Measurements from ENCODE around the gene SLC28A3.
A peak's percentile ranks its signal among the peaks of the same experiment; 100 is the strongest.
"Not testable (repeated sequence)": the region's sequence is repeated elsewhere in the genome, so short reads cannot be mapped to it uniquely, and the experiment has no call there.

The SLC28A3 gene

GRCh38 chr9:84368601-84369000 is 28.0 kb upstream of the SLC28A3 start:
- no peak overlapping the region for H3K4me3 ChIP-seq (replicated peaks in 1 of 2; ENCODE audit: low read depth in 2 of 2, low read length in 2 of 2)

GRCh38 chr9:84367726-84368125 is 27.2 kb upstream of the SLC28A3 start:
- not testable (repeated sequence) for H3K4me3 ChIP-seq (replicated peaks in 1 of 2; ENCODE audit: low read depth in 2 of 2, low read length in 2 of 2)
- peak; percentile 21 to 92 for DNase-seq (ENCODE audit: low read depth in 2 of 2)

More at GRCh38 chr9:84368601-84369000, 28.0 kb upstream of the SLC28A3 start:
- no peak for DNase-seq (ENCODE audit: low read depth in 2 of 2)
- no peak for TF ChIP-seq CTCF (IDR thresholded peaks at IDR 0.05; ENCODE audit: low read depth, low read length)

GRCh38 chr9:84366683-84367082 is 26.1 kb upstream of the SLC28A3 start:
- H3K4me3 ChIP-seq (replicated peaks in 1 of 2; ENCODE audit: low read depth in 2 of 2, low read length in 2 of 2): no peak overlapping the region
- TF ChIP-seq CTCF (IDR thresholded peaks at IDR 0.05; ENCODE audit: low read depth, low read length): no peak
- DNase-seq (ENCODE audit: low read depth in 2 of 2): no peak

DNA sequence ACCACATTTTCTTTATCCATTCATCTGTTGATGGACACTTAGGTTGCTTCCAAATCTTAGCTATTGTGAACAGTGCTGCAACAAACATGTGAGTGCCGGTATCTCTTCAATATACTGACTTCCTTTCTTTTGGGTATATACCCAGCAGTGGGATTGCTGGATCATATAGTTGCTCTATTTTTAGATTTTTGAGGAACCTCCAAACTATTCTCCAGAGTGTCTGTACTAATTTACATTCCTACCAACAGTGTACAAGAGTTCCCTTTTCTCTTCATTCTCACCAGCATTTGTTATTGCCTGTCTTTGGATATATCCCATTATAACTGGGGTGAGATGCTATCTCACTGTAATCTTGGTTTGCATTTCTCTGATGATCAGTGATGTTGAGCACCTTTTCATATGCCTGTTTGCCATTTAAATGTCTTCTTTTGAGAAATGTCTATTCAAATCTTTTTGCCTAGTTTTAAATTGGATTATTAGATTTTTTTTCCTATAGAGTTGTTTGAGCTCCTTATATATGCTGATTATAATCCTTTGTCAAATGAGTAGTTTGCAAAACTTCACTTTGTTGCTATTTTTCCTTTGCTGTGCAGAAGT is 24.4 kb upstream of the SLC28A3 start:
- H3K4me3 ChIP-seq (replicated peaks in 1 of 2; ENCODE audit: low read depth in 2 of 2, low read length in 2 of 2); DNase-seq (ENCODE audit: low read depth in 2 of 2): not testable (repeated sequence)

GRCh38 chr9:84361645-84362044 is 21.1 kb upstream of the SLC28A3 start:
- no peak for TF ChIP-seq CTCF (IDR thresholded peaks at IDR 0.05; ENCODE audit: low read depth, low read length)
- no peak for DNase-seq (ENCODE audit: low read depth in 2 of 2)
- H3K4me3 ChIP-seq (replicated peaks in 1 of 2; ENCODE audit: low read depth in 2 of 2, low read length in 2 of 2): no peak overlapping the region

GRCh38 chr9:84357275-84357674 is 16.7 kb upstream of the SLC28A3 start:
- H3K4me3 ChIP-seq (replicated peaks in 1 of 2; ENCODE audit: low read depth in 2 of 2, low read length in 2 of 2): no peak overlapping the region
- no peak for TF ChIP-seq CTCF (IDR thresholded peaks at IDR 0.05; ENCODE audit: low read depth, low read length)
- DNase-seq (ENCODE audit: low read depth in 2 of 2): peak; percentile 48 to 49

DNA sequence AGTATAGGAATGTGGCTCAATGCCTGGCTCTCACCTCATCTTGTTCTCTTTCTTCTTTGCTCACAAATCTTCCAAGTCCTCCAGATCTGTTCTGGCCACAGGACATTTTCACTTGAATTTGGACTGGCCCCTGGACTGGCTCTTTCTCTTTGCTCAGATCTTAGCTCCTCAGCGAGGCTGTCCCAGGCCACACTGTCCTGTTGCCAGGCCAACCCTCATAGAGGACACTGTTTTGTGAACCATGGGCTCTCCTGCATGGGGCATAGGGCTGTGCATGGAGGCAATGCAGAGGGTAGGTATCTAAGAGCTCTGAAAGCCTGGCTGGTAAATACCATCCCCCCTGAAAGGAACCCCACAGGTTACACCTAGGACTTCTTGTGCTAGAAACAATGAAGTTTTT is 13.5 kb upstream of the SLC28A3 start:
- H3K4me3 ChIP-seq (replicated peaks in 1 of 2; ENCODE audit: low read depth in 2 of 2, low read length in 2 of 2): no peak overlapping the region
- no peak for TF ChIP-seq CTCF (IDR thresholded peaks at IDR 0.05; ENCODE audit: low read depth, low read length)
- no peak for DNase-seq (ENCODE audit: low read depth in 2 of 2)

DNA sequence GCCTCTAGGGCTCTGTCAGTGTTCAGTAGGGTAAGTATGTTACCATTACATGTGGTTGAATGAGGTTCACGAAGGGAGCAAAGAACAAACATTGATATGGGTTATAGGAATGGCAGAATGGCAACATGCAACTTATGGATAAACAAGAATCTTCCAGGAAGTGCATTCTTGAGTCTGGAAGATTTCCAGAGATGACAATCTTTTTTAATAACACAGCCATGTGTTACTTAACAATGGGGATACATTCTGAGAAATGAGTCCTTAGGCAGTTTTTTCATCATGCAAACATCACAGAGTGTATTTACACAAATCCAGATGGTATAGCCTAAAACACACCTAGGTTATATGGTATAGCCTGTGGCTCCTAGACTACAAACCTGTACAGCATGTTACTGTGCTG is 9.1 kb upstream of the SLC28A3 start:
- no peak overlapping the region for H3K4me3 ChIP-seq (replicated peaks in 1 of 2; ENCODE audit: low read depth in 2 of 2, low read length in 2 of 2)
- no peak for TF ChIP-seq CTCF (IDR thresholded peaks at IDR 0.05; ENCODE audit: low read depth, low read length)
- DNase-seq (ENCODE audit: low read depth in 2 of 2): peak in 1 of 2 donors; percentile 11

Measured in cardiac fibroblast (primary cell).